GM18858 (cell line): Measurements from ENCODE around the gene NUDT22.

Experiments used
- ATAC-seq: cut with Tn5 transposase; IDR thresholded peaks from one replicate; pipeline ENCODE4 v1.9.1; 2021; ENCODE audit not compliant: unreplicated experiment

NUDT22 gene

GRCh38 chr11:64253043-64253442, 27.0 kb downstream of the NUDT22 start:
- no peak for ATAC-seq

GRCh38 chr11:64253481-64253880, 27.4 kb downstream of the NUDT22 start:
- no peak for ATAC-seq

GRCh38 chr11:64254326-64254725, 28.3 kb downstream of the NUDT22 start:
- no peak for ATAC-seq

DNA sequence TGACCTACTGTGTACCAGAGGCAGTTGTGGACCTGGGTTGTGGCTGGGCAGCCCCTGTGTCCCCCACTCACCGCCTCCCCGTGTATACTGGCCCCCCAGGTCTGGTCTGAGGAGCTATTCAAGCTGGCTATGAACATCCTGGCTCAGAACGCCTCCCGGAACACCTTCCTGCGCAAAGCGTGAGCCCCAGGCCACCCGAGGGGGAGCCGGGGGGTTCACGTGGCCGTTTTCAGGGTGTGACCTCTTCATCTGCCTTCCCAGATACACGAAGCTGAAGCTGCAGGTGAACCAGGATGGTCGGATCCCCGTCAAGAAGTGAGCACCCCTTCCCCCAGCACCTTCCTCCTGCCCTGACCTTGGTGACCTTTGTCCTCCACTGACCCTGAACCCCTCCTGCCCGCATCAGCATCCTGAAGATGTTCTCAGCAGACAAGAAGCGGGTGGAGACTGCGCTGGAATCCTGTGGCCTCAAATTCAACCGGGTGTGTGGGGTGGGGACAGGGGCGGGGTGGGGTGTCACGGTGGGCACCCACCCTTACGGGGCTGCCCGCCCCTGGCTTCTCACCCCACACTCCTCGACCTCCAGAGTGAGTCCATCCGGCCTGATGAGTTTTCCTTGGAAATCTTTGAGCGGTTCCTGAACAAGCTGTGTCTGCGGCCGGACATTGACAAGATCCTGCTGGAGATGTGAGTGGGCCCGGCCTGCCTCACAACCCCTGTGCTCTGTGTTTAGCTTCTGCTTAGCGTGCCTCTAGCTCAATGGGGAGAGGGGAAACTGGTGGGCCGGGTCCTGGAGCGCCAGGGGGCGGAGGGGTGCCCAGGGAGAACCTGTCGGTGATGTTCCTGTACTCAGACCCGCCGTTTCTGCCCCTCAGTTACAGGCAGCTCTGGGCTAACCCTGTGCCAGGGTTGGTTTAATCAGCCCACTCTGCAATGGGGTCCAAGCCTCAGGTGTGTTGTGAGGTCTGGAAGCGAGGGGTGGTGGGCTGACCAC, 29.4 kb downstream of the NUDT22 start:
- no peak for ATAC-seq

- no peak for ATAC-seq
These were observed 30.2 kb downstream of the NUDT22 start for GRCh38 chr11:64256300-64256699.

- ATAC-seq: no peak
These were observed 32.3 kb downstream of the NUDT22 start for GRCh38 chr11:64258356-64258755.

GRCh38 chr11:64258946-64259532, 33.0 kb downstream of the NUDT22 start:
- ATAC-seq: no peak

DNA sequence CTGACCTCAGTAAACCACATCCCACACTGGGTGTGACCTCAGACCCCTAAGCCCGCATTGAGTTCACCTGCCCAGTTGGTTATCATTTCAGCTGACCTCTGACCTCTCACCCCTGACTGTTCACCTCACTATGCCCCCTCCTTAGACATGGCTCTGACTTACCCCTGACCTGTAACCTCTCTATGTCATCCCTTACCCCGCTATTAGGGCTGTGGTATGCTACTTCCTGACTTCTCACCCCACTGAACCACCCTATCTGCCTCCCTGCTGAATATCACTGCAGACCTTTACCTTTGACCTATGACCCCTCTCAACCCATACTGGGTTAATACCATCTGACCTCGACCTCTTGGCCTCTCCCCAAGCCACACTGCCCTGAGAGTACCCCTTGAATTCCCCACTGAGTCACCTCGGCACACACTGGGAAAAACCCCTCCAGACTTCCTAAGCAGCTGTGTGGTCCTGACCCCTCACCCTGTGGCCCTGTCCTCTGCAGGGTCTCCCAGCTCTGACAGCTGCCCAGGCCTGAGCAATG, 33.5 kb downstream of the NUDT22 start:
- ATAC-seq: no peak

GRCh38 chr11:64260147-64260708, 34.2 kb downstream of the NUDT22 start:
- no peak for ATAC-seq

DNA sequence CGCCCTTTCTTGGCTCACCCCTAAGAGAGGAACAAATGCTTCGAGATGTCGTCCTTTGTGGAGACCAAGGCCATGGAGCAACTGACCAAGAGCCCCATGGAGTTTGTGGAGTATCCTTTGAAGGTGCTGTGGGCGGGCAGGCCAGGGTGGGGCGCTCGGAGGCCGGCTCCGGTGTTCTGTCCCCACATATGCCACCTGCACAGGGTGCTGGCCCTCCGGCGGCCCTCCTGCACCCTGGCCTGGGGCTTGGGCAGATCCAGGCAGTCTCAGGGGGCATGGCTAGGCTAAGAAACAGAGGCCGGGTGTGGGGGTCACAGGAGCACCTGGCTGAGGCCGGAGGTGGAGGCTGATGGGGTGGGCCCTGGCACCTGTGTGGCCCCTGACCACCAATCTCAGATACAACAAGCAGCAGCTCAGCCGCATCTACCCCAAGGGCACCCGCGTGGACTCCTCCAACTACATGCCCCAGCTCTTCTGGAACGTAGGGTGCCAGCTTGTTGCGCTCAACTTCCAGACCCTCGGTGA, 35.5 kb downstream of the NUDT22 start:
- no peak for ATAC-seq

- ATAC-seq: no peak
These were observed 36.4 kb downstream of the NUDT22 start for GRCh38 chr11:64262271-64263002.

DNA sequence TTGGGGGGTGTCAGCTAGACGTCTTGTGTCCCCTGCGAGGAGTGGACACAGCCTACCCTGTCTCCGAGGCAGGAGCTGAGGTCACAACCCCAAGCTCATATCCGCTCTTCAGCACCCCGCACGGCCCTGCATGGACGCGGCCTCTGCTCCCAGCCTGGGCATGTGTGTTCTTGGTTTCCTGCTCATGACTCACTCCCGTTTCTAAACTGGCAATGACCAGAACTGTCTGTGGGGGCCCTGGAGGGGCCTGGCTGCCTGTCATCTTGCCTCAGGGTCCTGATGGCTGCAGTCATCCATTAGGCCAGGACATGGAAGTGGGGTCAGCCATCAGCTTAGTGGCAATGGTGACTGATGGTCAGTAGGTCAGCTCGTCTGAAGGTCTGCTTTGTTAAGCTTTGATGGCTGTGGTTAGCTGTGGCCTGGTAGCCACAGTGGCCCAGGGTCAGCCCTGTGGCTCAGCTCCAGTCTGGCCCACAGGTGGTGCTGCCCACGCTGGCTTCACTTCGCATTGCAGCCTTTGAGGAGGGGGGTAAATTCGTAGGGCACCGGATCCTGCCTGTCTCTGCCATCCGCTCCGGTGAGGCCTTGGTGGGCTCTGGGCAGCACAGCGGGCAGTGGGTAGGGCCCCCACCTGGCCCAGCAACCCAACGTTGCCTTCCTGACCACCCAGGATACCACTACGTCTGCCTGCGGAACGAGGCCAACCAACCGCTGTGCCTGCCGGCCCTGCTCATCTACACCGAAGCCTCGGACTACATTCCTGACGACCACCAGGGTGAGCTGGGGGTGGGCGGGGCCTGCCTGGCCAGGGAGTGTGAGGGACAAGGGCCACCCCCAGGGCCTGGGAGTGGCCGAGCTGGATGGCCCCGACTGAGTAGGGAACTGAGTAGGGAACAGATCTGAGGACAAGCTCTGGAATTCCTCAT, 37.2 kb downstream of the NUDT22 start:
- no peak for ATAC-seq

GRCh38 chr11:64263947-64264317, 37.9 kb downstream of the NUDT22 start:
- no peak for ATAC-seq

GRCh38 chr11:64264371-64264852, 38.3 kb downstream of the NUDT22 start:
- ATAC-seq: no peak

DNA sequence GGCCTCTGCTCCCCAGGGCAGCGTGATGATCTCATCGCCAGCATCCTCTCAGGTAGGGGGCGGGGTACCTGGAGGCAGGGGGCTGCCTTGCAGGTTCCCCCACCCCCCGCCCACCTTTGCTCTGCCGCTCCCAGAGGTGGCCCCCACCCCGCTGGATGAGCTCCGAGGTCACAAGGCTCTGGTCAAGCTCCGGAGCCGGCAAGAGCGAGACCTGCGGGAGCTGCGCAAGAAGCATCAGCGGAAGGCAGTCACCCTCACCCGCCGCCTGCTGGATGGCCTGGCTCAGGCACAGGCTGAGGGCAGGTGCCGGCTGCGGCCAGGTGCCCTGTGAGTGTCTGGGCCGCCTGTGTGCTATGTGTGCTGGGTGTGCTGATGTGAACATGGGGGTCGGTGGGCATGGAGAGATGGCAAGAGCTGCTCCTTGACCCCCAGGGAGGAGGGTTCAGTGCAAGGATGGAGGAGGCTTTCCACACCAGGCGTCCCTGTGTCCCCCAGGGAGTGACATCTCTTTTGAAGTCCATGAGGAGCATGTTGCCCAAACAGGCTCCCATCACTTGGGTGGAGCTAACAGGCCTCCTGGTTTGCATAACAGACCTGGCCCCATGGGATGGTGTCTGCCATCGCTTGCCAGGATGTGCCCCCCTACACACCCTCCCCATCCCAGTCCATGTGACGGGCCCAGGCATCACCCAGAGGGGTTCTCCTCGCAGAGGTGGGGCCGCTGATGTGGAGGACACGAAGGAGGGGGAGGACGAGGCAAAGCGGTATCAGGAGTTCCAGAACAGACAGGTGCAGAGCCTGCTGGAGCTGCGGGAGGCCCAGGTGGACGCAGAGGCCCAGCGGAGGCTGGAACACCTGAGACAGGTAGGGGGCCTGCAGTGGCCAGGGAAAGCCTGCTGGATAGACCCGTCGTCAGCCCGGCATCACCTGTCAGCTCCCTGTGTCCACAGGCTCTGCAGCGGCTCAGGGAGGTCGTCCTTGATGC, 39.4 kb downstream of the NUDT22 start:
- ATAC-seq: no peak

DNA sequence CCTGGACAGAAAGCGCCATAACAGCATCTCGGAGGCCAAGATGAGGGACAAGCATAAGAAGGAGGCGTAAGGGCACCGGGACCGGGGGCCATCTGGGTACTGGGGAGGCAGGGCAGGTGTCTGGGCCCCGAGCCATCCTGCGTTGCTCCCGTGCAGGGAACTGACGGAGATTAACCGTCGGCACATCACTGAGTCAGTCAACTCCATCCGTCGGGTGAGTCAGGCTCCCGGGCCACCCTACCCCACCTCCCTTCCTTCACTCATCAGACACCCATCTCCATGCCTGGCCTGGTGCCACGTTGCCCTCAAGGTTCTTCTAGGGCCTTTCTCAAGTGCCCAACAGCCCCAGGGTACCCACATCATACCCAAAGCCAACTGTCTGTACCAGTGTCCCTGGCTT, 40.3 kb downstream of the NUDT22 start:
- ATAC-seq: no peak

- ATAC-seq: no peak
These were observed 41.3 kb downstream of the NUDT22 start for GRCh38 chr11:64267207-64267945.
